Spinal cord (tissue), 10 donors: ENCODE results near the gene CNBD2. TPM values are rescaled to one million over a fixed set of nuclear protein-coding genes. Genes with fewer than 3 reads are reported as not detected.
"Not testable (repeated sequence)": the region's sequence is repeated elsewhere in the genome, so short reads cannot be mapped to it uniquely, and the experiment has no call there.

Experiments used
- DNase-seq, 6 donors: peaks; one replicate each; pipeline versions ENCODE4 v3.0.0 to v3.0.0-alpha.2; 2013 to 2015; ENCODE audit warnings: low spot score in 6 of 6, low read depth in 4 of 6
- H3K27ac ChIP-seq: one replicate; pipeline ENCODE4 v1.5.1; 2013; ENCODE audit warnings: low read depth, low read length, control low read depth
- H3K27me3 ChIP-seq: one replicate; pipeline ENCODE4 v1.6.1; 2013; ENCODE audit warnings: low read length; ENCODE audit not compliant: control insufficient read depth, insufficient read depth
- H3K36me3 ChIP-seq: one replicate; pipeline ENCODE4 v1.6.1; 2013; ENCODE audit warnings: low read length; ENCODE audit not compliant: control insufficient read depth, insufficient read depth
- H3K4me1 ChIP-seq: one replicate; pipeline ENCODE4 v1.6.1; 2013; ENCODE audit warnings: low read length; ENCODE audit not compliant: control insufficient read depth, insufficient read depth
- H3K4me3 ChIP-seq: one replicate; pipeline ENCODE4 v1.5.1; 2013; ENCODE audit warnings: low read depth, low read length, control low read depth
- H3K9me3 ChIP-seq: one replicate; pipeline ENCODE4 v1.6.1; 2013; ENCODE audit warnings: low read length; ENCODE audit not compliant: control insufficient read depth, insufficient read depth
- WGBS: methylation state at CpG from one replicate; pipeline ENCODE4 v1.1.5; 2013; ENCODE audit warnings: missing lambda C conversion rate; ENCODE audit not compliant: insufficient coverage; 5-methylcytosine and 5-hydroxymethylcytosine counted together
- polyA plus RNA-seq, 2 donors: library from polyadenylated mRNA; unstranded; fragments of 120-200 nt; gene quantifications; one replicate each; pipeline ENCODE4 v1.2.1, GENCODE V29; 2013; ENCODE audit not compliant: insufficient read length in 2 of 2
- total RNA-seq, 2 donors: library from RNA; depleted of rRNA in 1 of 2; stranded (reverse); fragments of 120-200 nt in 1 of 2; fragments of >200 nt in 1 of 2; gene quantifications; one replicate each; pipeline versions ENCODE4 v1.2.3 to v1.2.4, GENCODE V29; 2013 to 2014
- donor health status: healthy.

The CNBD2 gene
- total and polyA plus RNA-seq, 4 donors: 0.41 to 9.8 (median 2.1) TPM

GRCh38 chr20:36065427-36065998 lies 97.1 kb downstream of the CNBD2 start:
- H3K27ac ChIP-seq: peak overlapping the region; percentile 89
- peaks cover 34% of the 10 kb centered on the region for H3K4me1 ChIP-seq
- peak overlapping the region; percentile 65 for H3K4me3 ChIP-seq
- H3K27me3 ChIP-seq: no peaks in the 10 kb centered on the region
- H3K9me3 ChIP-seq: no peaks in the 10 kb centered on the region
- no peak for DNase-seq
- WGBS: 51% methylated on average over 24 of the region's 24 CpGs
- H3K36me3 ChIP-seq: no peaks in the 10 kb centered on the region

- Histone ChIP-seq H3K36me3 (no peaks in the 10 kb centered on the region), H3K9me3 (no peaks in the 10 kb centered on the region), H3K27ac (no peak overlapping the region), H3K4me1 (peaks cover 38% of the 10 kb centered on the region), H3K27me3 (no peaks in the 10 kb centered on the region), H3K4me3 (no peak overlapping the region)
- peak in 1 of 6 donors; percentile 38 for DNase-seq
- 27% methylated on average over 2 of the region's 2 CpGs for WGBS
These were observed 98.4 kb downstream of the CNBD2 start for GRCh38 chr20:36066777-36067176.

GRCh38 chr20:36068526-36068925 lies 100.1 kb downstream of the CNBD2 start:
- not testable (repeated sequence) for H3K27ac ChIP-seq, H3K4me3 ChIP-seq, H3K9me3 ChIP-seq, H3K36me3 ChIP-seq, DNase-seq, H3K27me3 ChIP-seq
- peaks cover 37% of the 10 kb centered on the region for H3K4me1 ChIP-seq
- WGBS: 100% methylated on average over 3 of the region's 11 CpGs

- H3K9me3 ChIP-seq: no peaks in the 10 kb centered on the region
- no peaks in the 10 kb centered on the region for H3K36me3 ChIP-seq
- peaks cover 19% of the 10 kb centered on the region for H3K4me1 ChIP-seq
- no peaks in the 10 kb centered on the region for H3K27me3 ChIP-seq
- DNase-seq: peak in 3 of 6 donors; percentile 43 to 76 (median 76)
- no peak overlapping the region for H3K4me3 ChIP-seq
- H3K27ac ChIP-seq: peak overlapping the region; percentile 80
- WGBS: 15% methylated on average over 3 of the region's 8 CpGs
These were observed 102.1 kb downstream of the CNBD2 start for GRCh38 chr20:36070451-36070850.

- H3K9me3 ChIP-seq: no peaks in the 10 kb centered on the region
- no peak overlapping the region for H3K27ac ChIP-seq
- WGBS: 53% methylated on average over 1 of the region's 2 CpGs
- no peak overlapping the region for H3K4me3 ChIP-seq
- DNase-seq: no peak
- H3K27me3 ChIP-seq: no peaks in the 10 kb centered on the region
- H3K36me3 ChIP-seq: no peaks in the 10 kb centered on the region
- peaks cover 12% of the 10 kb centered on the region for H3K4me1 ChIP-seq
These were observed 103.5 kb downstream of the CNBD2 start for GRCh38 chr20:36071848-36072247.

- Histone ChIP-seq H3K27ac (no peak overlapping the region), H3K4me3 (no peak overlapping the region), H3K9me3 (no peaks in the 10 kb centered on the region), H3K27me3 (no peaks in the 10 kb centered on the region), H3K36me3 (no peaks in the 10 kb centered on the region), H3K4me1 (peaks cover 8% of the 10 kb centered on the region)
- WGBS: no CpG with 5 or more reads among the region's 2 CpGs
- no peak for DNase-seq
These were observed 106.6 kb downstream of the CNBD2 start for GRCh38 chr20:36074983-36075382.

GRCh38 chr20:36077762-36078161 lies 109.4 kb downstream of the CNBD2 start:
- 94% methylated on average over 2 of the region's 5 CpGs for WGBS

GRCh38 chr20:36079486-36079885 lies 111.1 kb downstream of the CNBD2 start:
- WGBS: 100% methylated on average over 1 of the region's 6 CpGs
- Histone ChIP-seq H3K36me3 (no peaks in the 10 kb centered on the region), H3K27ac (no peak overlapping the region), H3K4me1 (no peaks in the 10 kb centered on the region), H3K4me3 (no peak overlapping the region), H3K9me3 (no peaks in the 10 kb centered on the region), H3K27me3 (no peaks in the 10 kb centered on the region)
- no peak for DNase-seq

More at GRCh38 chr20:36077762-36078161, 109.4 kb downstream of the CNBD2 start:
- not testable (repeated sequence) for H3K27me3 ChIP-seq, H3K27ac ChIP-seq, H3K4me3 ChIP-seq, H3K9me3 ChIP-seq, DNase-seq, H3K36me3 ChIP-seq, H3K4me1 ChIP-seq

GRCh38 chr20:36079984-36080383 lies 111.6 kb downstream of the CNBD2 start:
- 91% methylated on average over 2 of the region's 6 CpGs for WGBS
- H3K9me3 ChIP-seq, H3K36me3 ChIP-seq, H3K4me1 ChIP-seq, DNase-seq, H3K4me3 ChIP-seq, H3K27ac ChIP-seq, H3K27me3 ChIP-seq: not testable (repeated sequence)
